HG03342 (cell line): ENCODE data around the gene ALAS1.
A peak's percentile ranks its signal among the peaks of the same experiment; 100 is the strongest.

Source experiments
- ATAC-seq: cut with Tn5 transposase; IDR thresholded peaks from one replicate; pipeline ENCODE4 v1.9.1; 2021; ENCODE audit warnings: mild to moderate bottlenecking, moderate library complexity; ENCODE audit not compliant: unreplicated experiment

ALAS1 gene

DNA sequence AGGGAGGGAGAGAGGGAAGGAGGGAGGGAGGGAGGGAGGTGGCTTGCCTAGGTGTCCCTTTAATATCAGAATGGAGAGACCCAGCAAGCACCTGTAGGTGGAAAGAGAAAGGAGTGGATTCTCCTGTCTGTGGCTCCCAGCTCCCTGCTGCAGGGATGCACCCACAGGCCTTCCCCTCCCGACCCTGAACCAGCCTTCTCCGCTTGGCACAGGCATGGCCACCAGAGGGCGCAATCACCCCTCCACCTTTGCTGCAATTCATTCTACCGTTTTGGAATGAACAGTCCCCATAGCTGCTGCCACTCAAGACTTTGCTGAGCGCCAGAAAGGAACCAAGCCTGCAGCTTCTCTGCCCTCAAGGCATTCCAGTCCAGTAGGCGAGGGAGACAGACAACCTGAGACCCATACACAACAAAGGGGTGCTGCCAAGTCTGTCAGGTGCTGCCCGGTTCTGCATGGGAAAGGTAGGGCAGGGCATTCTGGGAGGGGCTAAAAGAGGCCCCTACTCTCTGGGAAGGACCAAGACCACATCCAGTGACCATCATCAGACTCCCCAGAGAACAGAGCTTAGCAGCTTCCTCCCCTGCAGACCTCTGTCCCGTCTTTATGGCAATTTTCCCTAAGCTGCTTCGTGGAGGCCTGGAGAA, 22.5 kb downstream of the ALAS1 start:
- ATAC-seq, result peak; percentile 48

DNA sequence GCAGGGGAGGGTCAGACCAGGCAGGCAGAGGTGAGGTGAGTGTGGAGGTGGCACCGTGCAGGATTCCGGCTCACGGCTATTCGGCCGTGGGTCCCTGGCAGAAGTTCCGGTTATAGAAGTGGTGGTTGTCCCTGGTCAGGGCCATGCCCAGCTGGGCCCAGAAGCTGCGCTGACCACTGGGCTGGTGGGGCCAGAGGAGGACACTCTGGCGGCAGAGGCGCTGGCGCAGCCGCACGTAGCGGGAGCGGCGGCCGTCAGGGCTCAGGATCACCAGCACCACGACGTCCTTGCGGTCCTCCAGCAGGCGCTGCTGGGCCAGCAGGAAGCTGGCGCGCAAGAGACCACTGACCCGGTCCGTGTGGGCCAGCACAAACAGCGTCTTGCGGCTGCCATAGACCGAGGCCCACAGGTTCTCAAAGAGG, 23.2 kb downstream of the ALAS1 start:
- ATAC-seq, result no peak

GRCh38 chr3:52221563-52222318, 23.8 kb downstream of the ALAS1 start:
- no peak for ATAC-seq

DNA sequence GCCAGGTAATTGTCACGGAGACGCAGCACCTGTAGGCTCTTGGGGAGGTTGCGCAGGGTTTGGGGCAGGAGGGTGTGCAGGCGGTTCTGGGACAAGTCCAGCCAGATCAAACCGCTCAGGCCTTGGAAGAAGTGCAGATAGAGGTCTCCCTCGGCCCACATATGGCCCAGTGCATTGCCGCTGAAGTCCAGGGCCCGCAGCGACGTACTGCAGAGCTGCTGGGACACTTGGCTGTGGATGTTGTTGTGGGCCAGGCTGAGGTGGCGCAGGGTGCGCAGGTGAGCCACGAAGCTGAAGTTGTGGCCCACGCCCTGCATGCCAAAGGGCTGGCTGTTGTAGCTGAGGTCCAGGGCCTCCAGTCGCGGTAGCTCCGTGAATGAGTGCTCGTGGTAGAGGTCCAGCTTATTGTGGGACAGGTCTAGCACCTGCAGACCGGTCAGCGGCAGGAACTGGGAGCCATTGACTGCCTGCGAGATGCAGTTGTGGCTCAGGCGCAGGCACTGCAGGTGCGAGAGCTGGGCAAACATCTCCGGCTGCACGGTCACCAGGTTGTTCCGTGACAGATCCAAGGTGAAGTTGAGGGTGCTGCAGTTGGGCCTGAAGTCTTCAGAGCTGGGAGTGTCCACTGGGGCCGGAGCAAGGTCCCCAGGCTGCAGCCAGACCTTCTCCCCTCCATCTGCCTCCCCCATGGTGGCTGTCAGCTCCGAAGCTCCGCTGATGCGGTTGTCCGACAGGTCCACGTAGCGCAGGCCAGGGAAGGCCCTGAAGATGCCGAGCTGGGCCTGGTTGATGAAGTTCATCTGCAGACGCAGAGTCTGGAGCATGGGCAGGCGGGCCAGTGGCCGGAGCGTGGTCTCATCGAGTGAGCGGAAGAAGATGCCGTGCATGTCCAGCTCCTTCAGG, 24.6 kb downstream of the ALAS1 start:
- no peak for ATAC-seq

DNA sequence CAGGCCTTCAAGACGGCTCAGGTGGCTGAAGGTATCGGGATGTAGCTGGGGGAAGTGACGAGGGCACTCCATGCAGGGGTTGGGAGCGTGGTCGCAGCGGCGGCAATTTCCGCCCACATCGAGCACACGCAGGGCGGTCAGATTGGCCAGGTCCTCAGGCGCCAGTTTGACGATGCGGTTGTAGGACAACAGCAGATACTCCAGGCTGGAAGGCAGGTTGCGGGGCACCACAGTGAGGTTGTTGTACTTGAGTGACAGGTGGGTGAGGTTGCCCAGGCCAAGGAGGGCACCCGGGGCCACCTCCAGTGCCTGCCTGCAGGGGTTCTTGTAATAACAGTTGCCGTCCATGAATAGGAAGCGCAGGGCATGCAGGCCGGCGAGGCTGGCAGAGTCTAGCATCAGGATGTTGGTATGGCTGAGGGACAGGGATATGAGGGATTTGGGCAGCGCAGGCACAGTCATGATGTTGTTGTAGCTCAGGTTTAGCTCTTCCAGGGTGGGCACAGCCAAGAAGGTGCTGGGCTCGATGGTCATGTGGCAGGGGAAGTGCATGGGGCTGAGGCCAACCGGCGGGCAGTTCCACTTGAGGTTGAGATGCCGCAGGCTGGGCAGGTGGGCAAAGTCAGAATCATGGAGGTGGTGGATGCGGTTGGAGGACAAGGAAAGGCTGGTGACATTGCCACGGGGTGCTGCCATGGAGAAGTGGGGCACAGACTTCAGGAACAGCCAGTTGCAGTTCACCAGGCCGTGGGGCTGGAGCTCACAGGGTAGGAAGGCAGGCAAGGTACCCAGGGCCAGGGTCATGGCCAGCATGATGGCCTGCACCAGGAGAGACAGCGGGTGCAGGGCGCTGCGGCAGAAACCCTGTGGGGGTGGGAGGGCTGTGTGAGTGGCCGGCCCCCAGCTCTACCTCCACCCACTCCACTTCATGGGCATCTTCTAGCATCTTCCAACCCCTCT, 25.8 kb downstream of the ALAS1 start:
- ATAC-seq, result no peak

GRCh38 chr3:52225452-52226228, 27.7 kb downstream of the ALAS1 start, which contains the start of gene TLR9:
TSS of gene TLR9 (minus strand) at chr3:52225645. CDS start at chr3:52225529, 116 bp downstream.
- ATAC-seq, result peak; percentile 80

- no peak for ATAC-seq
Observed at GRCh38 chr3:52226229-52226817, 28.4 kb downstream of the ALAS1 start.

- no peak for ATAC-seq
Observed at GRCh38 chr3:52227117-52227516, 29.2 kb downstream of the ALAS1 start.

DNA sequence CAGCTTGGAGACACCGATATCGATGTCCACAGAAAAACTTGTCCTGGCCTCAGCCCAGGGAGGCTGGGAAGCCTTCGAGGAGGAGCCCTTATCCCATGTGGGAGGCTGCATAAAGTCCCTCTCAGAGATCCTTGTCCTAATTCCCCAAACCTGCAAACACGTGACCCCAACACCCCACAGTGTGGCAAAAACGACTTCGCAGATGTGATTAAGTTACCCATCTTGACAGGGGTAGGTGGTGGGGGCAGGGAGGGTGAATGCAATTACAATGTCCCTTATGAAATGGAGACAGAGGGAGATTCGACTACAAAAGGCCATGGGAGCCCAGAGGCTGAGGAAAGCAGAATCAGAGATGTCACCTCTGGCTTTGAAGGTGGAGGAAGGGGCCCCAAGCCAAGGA, 29.8 kb downstream of the ALAS1 start:
- ATAC-seq, result no peak

DNA sequence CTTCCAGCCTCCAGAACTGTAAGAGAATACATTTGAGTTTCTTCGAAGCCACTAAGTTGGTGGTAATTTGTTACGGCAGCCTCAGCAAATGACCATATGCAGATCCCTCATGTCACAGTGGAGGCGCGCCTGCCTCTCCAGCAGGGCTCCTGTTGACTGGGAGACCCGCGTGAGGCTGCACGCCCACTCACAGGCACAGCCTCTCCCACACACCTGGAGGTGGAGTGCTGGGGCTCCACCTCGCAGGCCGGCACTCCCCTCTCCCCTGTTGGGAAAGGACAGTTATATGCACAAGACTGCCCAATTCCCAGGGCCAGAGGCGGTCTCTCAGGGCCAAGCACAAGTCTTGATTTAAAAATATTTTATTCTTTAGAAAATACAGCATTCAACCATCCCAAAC, 30.3 kb downstream of the ALAS1 start:
- ATAC-seq, result no peak

- no peak for ATAC-seq
Observed at GRCh38 chr3:52228751-52229291, 30.9 kb downstream of the ALAS1 start.

DNA sequence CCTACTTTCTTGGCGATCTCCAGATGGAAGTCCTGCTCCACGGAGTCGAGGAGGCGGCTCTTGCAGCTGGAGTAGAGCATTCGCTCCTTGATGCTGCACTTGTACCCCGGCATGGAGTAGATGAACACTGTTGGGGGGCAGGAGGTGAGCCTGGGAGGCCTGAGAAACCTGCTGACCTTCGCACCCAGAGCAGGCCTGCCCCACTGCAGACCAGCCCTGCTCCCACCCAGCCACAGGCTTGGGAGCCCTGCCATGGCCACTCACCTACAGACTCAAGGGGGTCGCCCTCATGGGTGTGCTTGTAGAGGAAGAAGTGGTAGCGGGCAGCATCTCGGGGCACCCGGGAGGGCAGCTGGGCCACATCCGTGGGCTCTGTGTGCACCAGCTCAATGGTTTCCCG, 31.7 kb downstream of the ALAS1 start:
- no peak for ATAC-seq

GRCh38 chr3:52230461-52230860, 32.5 kb downstream of the ALAS1 start:
- no peak for ATAC-seq

GRCh38 chr3:52230889-52231499, 33.0 kb downstream of the ALAS1 start:
- no peak for ATAC-seq

GRCh38 chr3:52231502-52232278, 33.7 kb downstream of the ALAS1 start:
- ATAC-seq, result no peak

DNA sequence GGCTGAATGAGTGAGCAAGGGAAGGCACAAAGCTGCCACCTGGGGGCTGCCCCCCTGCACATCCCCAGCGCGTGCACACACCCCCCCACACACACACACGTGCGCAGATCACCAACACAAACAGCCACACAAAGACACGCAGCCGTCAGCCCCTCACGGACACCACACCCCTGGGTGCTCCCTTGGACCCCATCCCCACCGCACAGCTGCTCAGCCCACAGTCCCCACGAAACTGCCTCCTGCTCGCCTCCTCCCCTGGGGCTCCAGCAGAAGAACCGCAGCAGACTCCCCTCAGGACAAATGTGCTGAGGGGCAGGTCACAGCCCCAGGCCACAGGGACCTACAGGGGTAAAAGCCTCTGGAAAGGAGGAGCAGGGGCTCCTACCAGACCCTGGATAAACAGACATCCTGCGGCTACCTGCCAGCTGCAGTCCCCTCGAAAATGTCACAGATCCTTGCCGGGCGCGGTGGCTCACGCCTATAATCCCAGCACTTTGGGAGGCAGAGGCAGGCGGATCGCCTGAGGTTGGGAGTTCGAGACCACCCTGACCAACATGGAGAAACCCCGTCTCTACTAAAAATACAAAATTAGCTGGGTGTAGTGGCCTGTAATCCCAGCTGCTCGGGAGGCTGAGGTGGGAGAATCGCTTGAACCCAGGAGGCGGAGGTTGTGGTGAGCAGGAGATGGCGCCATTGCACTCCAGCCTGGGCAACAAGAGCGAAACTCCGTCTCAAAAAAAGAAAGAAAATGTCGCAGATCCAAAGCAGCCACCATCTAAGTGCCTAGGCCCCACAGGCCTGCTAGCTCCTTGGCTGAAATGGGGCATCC, 34.5 kb downstream of the ALAS1 start:
- no peak for ATAC-seq

- no peak for ATAC-seq
Observed at GRCh38 chr3:52233108-52233591, 35.2 kb downstream of the ALAS1 start.
